Right lobe of liver (tissue), 6 donors: Measurements from ENCODE around the gene USP47. TPM values are rescaled to one million over a fixed set of nuclear protein-coding genes. Genes with fewer than 3 reads are reported as not detected.

ENCODE experiments used
- ATAC-seq, 4 donors: fragments of 200-7000 bp; cut with Tn5 transposase; one replicate each; pipeline ENCODE4 v1.9.1; 2020; ENCODE audit warnings: mild to moderate bottlenecking in 4 of 4, moderate library complexity in 4 of 4
- DNase-seq, 3 donors: peaks; one replicate each; pipeline ENCODE4 v3.0.0-alpha.2; 2020
- H3K27ac ChIP-seq, 3 donors: fragments of 200-600 bp; one replicate each; pipeline ENCODE4 v1.8.0; 2022
- H3K27me3 ChIP-seq, 2 donors: fragments of 200-600 bp; one replicate each; pipeline ENCODE4 v1.8.0; 2022
- H3K36me3 ChIP-seq, 4 donors: fragments of 200-600 bp; sonication (generic) in 1 of 4; one replicate each; pipeline versions ENCODE4 v1.5.1 to v1.8.0; 2017 to 2022; ENCODE audit warnings: control low read depth in 1 of 4
- H3K4me1 ChIP-seq, 4 donors: fragments of 200-600 bp; sonication (generic) in 1 of 4; one replicate each; pipeline versions ENCODE4 v1.5.1 to v1.8.0; 2017 to 2022; ENCODE audit warnings: control low read depth in 1 of 4
- H3K4me3 ChIP-seq, 3 donors: fragments of 200-600 bp; one replicate each; pipeline ENCODE4 v1.8.0; 2022
- H3K9me3 ChIP-seq, 4 donors: fragments of 200-600 bp; sonication (generic) in 1 of 4; one replicate each; pipeline versions ENCODE4 v1.5.1 to v1.8.0; 2017 to 2022; ENCODE audit warnings: control low read depth in 1 of 4
- CTCF ChIP-seq, 4 donors: fragments of 200-600 bp in 3 of 4; fragments of 450-650 bp in 1 of 4; IDR thresholded peaks; one replicate each; pipeline versions ENCODE4 v1.5.1 to v1.8.0; 2016 to 2022; ENCODE audit warnings: antibody characterized with exemption in 4 of 4, mild to moderate bottlenecking in 2 of 4
- POLR2A ChIP-seq: fragments of 450-650 bp; IDR thresholded peaks from one replicate; pipeline ENCODE4 v1.6.1; 2017; ENCODE audit warnings: antibody characterized with exemption, mild to moderate bottlenecking
- WGBS: methylation state at CpG from one replicate; pipeline ENCODE4 v1.1.6; 2018; ENCODE audit warnings: low coverage, low lambda C conversion rate; ENCODE audit not compliant: insufficient coverage; ENCODE audit errors: missing lambda C conversion rate; 5-methylcytosine and 5-hydroxymethylcytosine counted together
- intact Hi-C, 2 donors: fragments of 100-400 bp; cut with DNase I; formaldehyde crosslinking; loops; one replicate each; pipeline versions ENCODE4 v1.11.2 to v1.14.1; 2022
- total RNA-seq, 6 experiments: library from RNA; depleted of rRNA in 2 of 6; stranded (reverse); fragments of >200 nt in 2 of 6; fragmentation: NEBNext Ultra II Directional in 3 of 6; extraction: Animal tissue kit (Norgen Biotek cat#: 25700) in 3 of 6; gene quantifications; one replicate each; pipeline versions ENCODE4 v1.1.0 to v1.2.4, GENCODE V29; 2016 to 2023
- donor health status: DM: no; HTN: yes; CAD: no.
- donor health status: DM: no; HTN: no; CAD: no.
- donor health status: DM: no; HTN: no; CAD: no.
- donor health status: DM: no; HTN: yes; CAD: no.
- donor health status: DM: no; HTN: yes; CAD: no.

The USP47 gene
- total RNA-seq, 6 experiments from 2014 or later = 25.2 to 38.1 (median 29.6) TPM

GRCh38 chr11:11808992-11809615, 32.7 kb upstream of the USP47 start:
- Histone ChIP-seq H3K36me3 (no peaks in the 10 kb centered on the region), H3K4me1 (peaks cover 0 to 14% (median 3%) of the 10 kb centered on the region in 4 donors), H3K27ac (no peak overlapping the region), H3K4me3 (no peak overlapping the region), H3K27me3 (no peaks in the 10 kb centered on the region), H3K9me3 (no peaks in the 10 kb centered on the region)
- TF ChIP-seq CTCF (IDR thresholded peaks at IDR 0.05) (no peak), POLR2A (no peak)
- ATAC-seq = no peak
- no peak for DNase-seq
- 67% methylated on average over 4 of the region's 4 CpGs for WGBS
- intact Hi-C loops = no loop called here

GRCh38 chr11:11810764-11811726, 30.7 kb upstream of the USP47 start:
- Histone ChIP-seq H3K9me3 (no peaks in the 10 kb centered on the region), H3K4me3 (no peak overlapping the region), H3K27me3 (no peaks in the 10 kb centered on the region), H3K36me3 (no peaks in the 10 kb centered on the region), H3K4me1 (peaks cover 0 to 24% (median 8%) of the 10 kb centered on the region in 4 donors), H3K27ac (no peak overlapping the region)
- no peak for DNase-seq
- intact Hi-C loops = no loop called here
- ATAC-seq = no peak
- 87% methylated on average over 22 of the region's 35 CpGs for WGBS
- TF ChIP-seq POLR2A (no peak), CTCF (IDR thresholded peaks at IDR 0.05) (no peak)

GRCh38 chr11:11813288-11813962, 28.3 kb upstream of the USP47 start:
- no peaks in the 10 kb centered on the region for H3K36me3 ChIP-seq
- H3K4me3 ChIP-seq = no peak overlapping the region
- no peaks in the 10 kb centered on the region for H3K27me3 ChIP-seq
- DNase-seq (peak; percentile 34 to 82 (median 58)), ATAC-seq (peak; percentile 93 to 99 (median 98))
- WGBS = 12% methylated on average over 2 of the region's 3 CpGs
- peaks cover 0 to 24% (median 8%) of the 10 kb centered on the region in 4 donors for H3K4me1 ChIP-seq
- H3K27ac ChIP-seq = peak overlapping the region; percentile 75 to 88 (median 79)
- H3K9me3 ChIP-seq = no peaks in the 10 kb centered on the region
- intact Hi-C loops = no loop called here
- no peak for TF ChIP-seq CTCF (IDR thresholded peaks at IDR 0.05)
- TF ChIP-seq POLR2A = peak; percentile 43

GRCh38 chr11:11814614-11815452, 26.9 kb upstream of the USP47 start:
- no peaks in the 10 kb centered on the region for H3K27me3 ChIP-seq
- DNase-seq (no peak), ATAC-seq (peak; percentile 23 to 45 (median 32))
- H3K4me3 ChIP-seq = no peak overlapping the region
- 79% methylated on average over 5 of the region's 7 CpGs for WGBS
- no peaks in the 10 kb centered on the region for H3K9me3 ChIP-seq
- H3K27ac ChIP-seq = peak overlapping the region in 2 of 3 donors; percentile 79 to 88
- TF ChIP-seq POLR2A = no peak
- no peak for TF ChIP-seq CTCF (IDR thresholded peaks at IDR 0.05)
- H3K36me3 ChIP-seq = no peaks in the 10 kb centered on the region
- intact Hi-C loops = no loop called here
- peaks cover 0 to 24% (median 8%) of the 10 kb centered on the region in 4 donors for H3K4me1 ChIP-seq
